Measurements from ENCODE around the gene ABCA2.
A peak's percentile ranks its signal among the peaks of the same experiment; 100 is the strongest.
"Not testable (repeated sequence)": the region's sequence is repeated elsewhere in the genome, so short reads cannot be mapped to it uniquely, and the experiment has no call there.

Gene ABCA2

GRCh38 chr9:137035507-137035834 lies 7.4 kb upstream of the ABCA2 start:
- in situ Hi-C loops (cut with HindIII; ENCODE audit: low sequenced_read_pairs), result loop anchor here (25.0 kb wide), 1 partner anchor 248 kb away; the partner anchor contains the start of genes CCDC183 and TMEM141
- no peak overlapping the region for H3K4me3 ChIP-seq (ENCODE audit: low read depth, low read length)
- TF ChIP-seq, protein P1, sequence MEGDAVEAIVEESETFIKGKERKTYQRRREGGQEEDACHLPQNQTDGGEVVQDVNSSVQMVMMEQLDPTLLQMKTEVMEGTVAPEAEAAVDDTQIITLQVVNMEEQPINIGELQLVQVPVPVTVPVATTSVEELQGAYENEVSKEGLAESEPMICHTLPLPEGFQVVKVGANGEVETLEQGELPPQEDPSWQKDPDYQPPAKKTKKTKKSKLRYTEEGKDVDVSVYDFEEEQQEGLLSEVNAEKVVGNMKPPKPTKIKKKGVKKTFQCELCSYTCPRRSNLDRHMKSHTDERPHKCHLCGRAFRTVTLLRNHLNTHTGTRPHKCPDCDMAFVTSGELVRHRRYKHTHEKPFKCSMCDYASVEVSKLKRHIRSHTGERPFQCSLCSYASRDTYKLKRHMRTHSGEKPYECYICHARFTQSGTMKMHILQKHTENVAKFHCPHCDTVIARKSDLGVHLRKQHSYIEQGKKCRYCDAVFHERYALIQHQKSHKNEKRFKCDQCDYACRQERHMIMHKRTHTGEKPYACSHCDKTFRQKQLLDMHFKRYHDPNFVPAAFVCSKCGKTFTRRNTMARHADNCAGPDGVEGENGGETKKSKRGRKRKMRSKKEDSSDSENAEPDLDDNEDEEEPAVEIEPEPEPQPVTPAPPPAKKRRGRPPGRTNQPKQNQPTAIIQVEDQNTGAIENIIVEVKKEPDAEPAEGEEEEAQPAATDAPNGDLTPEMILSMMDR (IDR thresholded peaks at IDR 0.05; ENCODE audit: low read depth, low read length, missing control alignments), result no peak
- DNase-seq (ENCODE audit: low read depth), result no peak

DNA sequence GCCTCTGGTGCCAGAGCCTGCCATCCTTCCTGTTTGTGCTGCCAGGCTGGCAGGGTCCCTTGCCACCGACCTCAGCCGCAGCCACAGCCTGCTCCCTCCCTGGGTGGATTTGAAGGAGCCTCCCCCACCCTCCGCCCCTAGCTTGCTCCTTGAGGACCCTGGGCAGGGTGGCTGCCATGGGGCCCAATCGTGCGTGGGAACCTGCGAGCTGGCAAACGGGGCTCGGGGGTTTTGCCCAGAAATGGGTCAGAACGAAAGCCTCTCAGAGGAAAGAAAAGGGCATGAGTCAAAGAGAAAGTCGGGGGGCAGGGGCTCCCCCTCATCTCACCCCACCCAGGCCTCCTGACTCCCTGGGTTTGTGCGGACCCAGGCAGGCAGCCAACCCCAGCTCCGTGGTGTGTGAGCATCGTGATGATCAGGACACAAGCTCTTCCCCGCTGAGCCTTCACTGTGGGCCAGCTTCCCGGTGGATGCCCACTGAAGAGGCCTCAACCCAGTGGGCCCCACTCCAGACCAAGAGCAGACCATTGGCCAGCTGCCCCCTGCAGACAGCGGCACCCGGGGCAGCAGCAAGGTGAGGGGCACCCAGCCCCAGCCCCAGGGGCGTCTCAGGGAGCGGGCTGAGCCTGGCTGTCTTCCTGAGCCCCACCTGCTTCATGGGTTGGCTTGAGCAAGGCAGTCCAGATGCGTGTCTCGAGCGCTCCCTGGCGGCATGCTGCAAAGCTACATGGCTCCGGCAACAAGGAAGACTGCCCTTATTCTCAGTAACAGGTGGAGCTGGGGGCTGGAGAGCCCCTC lies 6.9 kb upstream of the ABCA2 start:
- TF ChIP-seq, protein P1 (IDR thresholded peaks at IDR 0.05; ENCODE audit: low read depth, low read length, missing control alignments), result peak; percentile 93
- in situ Hi-C loops (cut with HindIII; ENCODE audit: low sequenced_read_pairs), result loop anchor here (25.0 kb wide), 1 partner anchor 248 kb away; the partner anchor contains the start of genes CCDC183 and TMEM141
- H3K4me3 ChIP-seq (ENCODE audit: low read depth, low read length), result no peak overlapping the region
- DNase-seq (ENCODE audit: low read depth), result peak; percentile 63

- H3K4me3 ChIP-seq (ENCODE audit: low read depth, low read length), result no peak overlapping the region
- in situ Hi-C loops (cut with HindIII; ENCODE audit: low sequenced_read_pairs), result loop anchor here (25.0 kb wide), 1 partner anchor 247 kb away; the partner anchor contains the start of genes CCDC183 and TMEM141
These were observed 6.1 kb upstream of the ABCA2 start for GRCh38 chr9:137034039-137034708.

DNA sequence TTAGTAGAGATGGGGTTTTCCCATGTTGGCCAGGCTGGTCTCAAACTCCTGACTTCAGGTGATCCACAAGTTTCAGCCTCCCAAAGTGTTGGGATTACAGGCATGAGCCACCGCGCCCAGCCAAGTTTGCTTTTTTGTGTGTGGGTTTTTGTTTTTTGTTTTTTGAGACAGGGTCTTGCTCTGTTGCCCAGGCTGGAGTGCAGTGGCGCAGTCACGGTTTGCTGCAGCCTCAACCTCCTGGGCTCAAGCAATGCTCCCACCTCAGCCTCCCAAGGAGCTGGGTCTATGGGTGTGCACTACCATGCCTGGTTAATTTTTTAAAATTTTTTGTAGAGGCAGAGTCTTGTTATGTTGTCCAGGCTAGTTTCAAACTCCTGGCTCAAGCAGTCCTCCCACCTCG lies 5.4 kb upstream of the ABCA2 start:
- not testable (repeated sequence) for DNase-seq (ENCODE audit: low read depth); H3K4me3 ChIP-seq (ENCODE audit: low read depth, low read length)
- in situ Hi-C loops (cut with HindIII; ENCODE audit: low sequenced_read_pairs), result loop anchor here (25.0 kb wide), 1 partner anchor 246 kb away; the partner anchor contains the start of genes CCDC183 and TMEM141

More at GRCh38 chr9:137034039-137034708, 6.1 kb upstream of the ABCA2 start:
- TF ChIP-seq, protein P1 (IDR thresholded peaks at IDR 0.05; ENCODE audit: low read depth, low read length, missing control alignments), result no peak
- no peak for DNase-seq (ENCODE audit: low read depth)

GRCh38 chr9:137032858-137033257 lies 4.8 kb upstream of the ABCA2 start:
- DNase-seq (ENCODE audit: low read depth), result no peak
- in situ Hi-C loops (cut with HindIII; ENCODE audit: low sequenced_read_pairs), result loop anchor here (25.0 kb wide), 1 partner anchor 246 kb away; the partner anchor contains the start of genes CCDC183 and TMEM141
- no peak overlapping the region for H3K4me3 ChIP-seq (ENCODE audit: low read depth, low read length)
- TF ChIP-seq, protein P1 (IDR thresholded peaks at IDR 0.05; ENCODE audit: low read depth, low read length, missing control alignments), result no peak

- in situ Hi-C loops (cut with HindIII; ENCODE audit: low sequenced_read_pairs), result loop anchor here (25.0 kb wide), 1 partner anchor 245 kb away; the partner anchor contains the start of genes CCDC183 and TMEM141
- no peak for DNase-seq (ENCODE audit: low read depth)
- H3K4me3 ChIP-seq (ENCODE audit: low read depth, low read length), result no peak within 1 kb of the TSS
- TF ChIP-seq, protein P1 (IDR thresholded peaks at IDR 0.05; ENCODE audit: low read depth, low read length, missing control alignments), result no peak
These were observed 4.0 kb upstream of the ABCA2 start, which contains the start of gene FUT7 for GRCh38 chr9:137031904-137032640. FUT7 (minus strand) TSS chr9:137032088; CDS start chr9:137031991, 97 bp downstream.

Measured in astrocyte of the cerebellum (primary cell).